Stimulated activated CD8-positive, alpha-beta memory T cell treated with anti-CD3 and anti-CD28 coated beads, Interleukin-12 subunit alpha, Interleukin-12 subunit beta, amount 100 ng/mL, for 1 hour (primary cell): Measurements from ENCODE around the gene ABCC11.
"Not testable (repeated sequence)": the region's sequence is repeated elsewhere in the genome, so short reads cannot be mapped to it uniquely, and the experiment has no call there.

Experiments used
- DNase-seq: peaks from one replicate; pipeline ENCODE4 v3.0.0-alpha.2; 2020; ENCODE audit warnings: low read depth

The ABCC11 gene

GRCh38 chr16:48246066-48246465 is 1.3 kb downstream of the ABCC11 start:
- no peak for DNase-seq

GRCh38 chr16:48244863-48245195 is 2.5 kb downstream of the ABCC11 start:
- DNase-seq: no peak

GRCh38 chr16:48244080-48244862 is 3.1 kb downstream of the ABCC11 start, which contains the start of gene LONP2:
Gene LONP2 (plus strand): TSS chr16:48244300. CDS start chr16:48244389, 89 bp downstream.
- DNase-seq: peak; percentile 80

GRCh38 chr16:48240147-48240546 is 7.2 kb downstream of the ABCC11 start:
- DNase-seq: not testable (repeated sequence)

- DNase-seq: no peak
Observed at GRCh38 chr16:48236286-48236685, 11.1 kb downstream of the ABCC11 start.

GRCh38 chr16:48235556-48236136 is 11.7 kb downstream of the ABCC11 start:
- DNase-seq: no peak

- DNase-seq: no peak
Observed at GRCh38 chr16:48235058-48235555, 12.2 kb downstream of the ABCC11 start.

- no peak for DNase-seq
Observed at GRCh38 chr16:48234630-48235029, 12.7 kb downstream of the ABCC11 start.

- DNase-seq: no peak
Observed at GRCh38 chr16:48232493-48233040, 14.8 kb downstream of the ABCC11 start.

- no peak for DNase-seq
Observed at GRCh38 chr16:48231727-48232492, 15.4 kb downstream of the ABCC11 start.

- DNase-seq: no peak
Observed at GRCh38 chr16:48225456-48225855, 21.9 kb downstream of the ABCC11 start.

GRCh38 chr16:48223490-48223889 is 23.8 kb downstream of the ABCC11 start:
- DNase-seq: no peak

GRCh38 chr16:48220891-48221290 is 26.4 kb downstream of the ABCC11 start:
- DNase-seq: no peak

- DNase-seq: no peak
Observed at GRCh38 chr16:48218473-48218872, 28.9 kb downstream of the ABCC11 start.

GRCh38 chr16:48217708-48218107 is 29.6 kb downstream of the ABCC11 start:
- no peak for DNase-seq

GRCh38 chr16:48215738-48216137 is 31.6 kb downstream of the ABCC11 start:
- no peak for DNase-seq

- DNase-seq: no peak
Observed at GRCh38 chr16:48212033-48212432, 35.3 kb downstream of the ABCC11 start.

GRCh38 chr16:48210747-48211146 is 36.6 kb downstream of the ABCC11 start:
- no peak for DNase-seq

- no peak for DNase-seq
Observed at GRCh38 chr16:48206594-48207242, 40.6 kb downstream of the ABCC11 start.

GRCh38 chr16:48204825-48205151 is 42.6 kb downstream of the ABCC11 start:
- no peak for DNase-seq

GRCh38 chr16:48203974-48204824 is 43.1 kb downstream of the ABCC11 start:
- DNase-seq: no peak
